ENCODE measurements around the gene MOB3B.

- no peak for TF ChIP-seq CTCF (IDR thresholded peaks at IDR 0.05)
- no peak for TF ChIP-seq POLR2A (IDR thresholded peaks at IDR 0.05)
These were observed 78.9 kb downstream of the MOB3B start for GRCh38 chr9:27450752-27451151.
